ENCODE results near the gene EIF5A2.
"Not testable (repeated sequence)": the region's sequence is repeated elsewhere in the genome, so short reads cannot be mapped to it uniquely, and the experiment has no call there.

EIF5A2 gene

DNA sequence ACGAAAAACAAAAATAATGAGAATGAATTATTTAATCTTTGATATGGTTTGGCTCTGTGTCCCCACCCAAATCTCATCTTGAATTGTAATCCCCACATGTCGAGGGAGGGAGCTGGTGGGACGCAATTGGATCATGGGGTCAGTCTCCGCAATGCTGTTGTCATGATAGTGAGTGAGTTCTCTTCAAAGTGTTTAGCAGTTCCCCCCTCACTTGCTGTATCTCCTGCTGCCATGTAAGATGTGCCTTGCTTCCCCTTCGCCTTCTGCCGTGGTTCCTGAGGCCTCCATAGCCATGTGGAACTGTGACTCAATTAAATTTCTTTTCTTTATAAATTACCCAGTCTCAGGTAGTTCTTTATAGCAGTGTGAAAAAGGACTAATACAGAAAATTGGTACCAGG, 12.1 kb downstream of the EIF5A2 start:
- not testable (repeated sequence) for DNase-seq

DNA sequence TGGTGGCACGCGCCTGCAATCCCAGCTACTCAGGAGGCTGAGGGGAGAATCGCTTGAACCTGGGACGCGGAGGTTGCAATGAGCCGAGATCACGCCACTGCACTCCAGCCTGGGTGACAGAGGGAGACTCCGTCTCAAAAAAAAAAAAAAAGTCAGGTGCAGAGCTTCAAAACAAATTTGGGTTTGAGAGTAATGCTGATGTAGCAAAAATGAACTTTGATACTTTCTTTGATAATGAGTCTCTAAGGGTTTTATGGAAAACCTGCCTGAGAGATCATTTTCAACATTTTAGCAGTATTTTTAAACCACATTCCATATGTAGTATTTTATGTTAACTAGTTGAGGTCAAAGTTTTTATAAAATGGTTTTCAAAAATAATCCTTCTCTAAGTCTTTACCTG, 14.5 kb downstream of the EIF5A2 start:
- no peak for DNase-seq

DNA sequence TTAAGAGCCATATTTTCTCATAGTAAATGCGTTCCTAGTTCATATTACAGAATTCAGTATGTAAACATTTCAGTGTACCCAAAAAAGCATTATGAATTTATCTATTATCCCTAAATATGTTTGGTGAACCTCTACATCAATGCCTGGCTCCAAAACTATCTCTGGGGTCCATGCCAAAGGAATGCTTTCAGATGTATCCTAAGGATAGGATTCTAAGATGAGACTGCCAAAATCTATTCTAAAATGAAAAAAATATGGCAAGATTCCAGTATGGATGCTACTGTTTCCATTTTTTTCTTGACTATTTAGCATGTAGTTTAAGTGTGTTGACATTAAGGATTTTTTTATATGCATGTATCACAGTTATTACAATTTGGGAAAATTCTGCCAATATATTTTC, 18.8 kb downstream of the EIF5A2 start:
- no peak for DNase-seq

DNA sequence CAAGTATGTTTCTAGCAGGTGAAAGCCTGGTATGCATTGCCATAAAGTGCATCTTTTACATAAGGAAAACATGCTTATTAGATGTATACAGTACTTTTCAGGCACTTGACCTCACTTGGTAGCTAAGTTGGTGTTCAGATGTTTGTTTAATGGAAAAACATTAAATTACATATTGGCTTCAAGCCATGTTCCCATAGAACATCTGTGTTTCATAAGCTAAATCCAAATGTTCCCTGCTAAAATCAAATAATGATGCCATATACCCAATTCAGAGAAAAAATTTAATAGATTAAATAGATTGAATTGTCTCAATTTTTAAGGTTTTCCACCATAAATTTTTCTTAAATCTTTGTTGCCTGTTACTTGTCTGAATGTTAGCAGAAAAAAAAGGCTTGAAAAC, 19.3 kb downstream of the EIF5A2 start:
- DNase-seq, result no peak

DNA sequence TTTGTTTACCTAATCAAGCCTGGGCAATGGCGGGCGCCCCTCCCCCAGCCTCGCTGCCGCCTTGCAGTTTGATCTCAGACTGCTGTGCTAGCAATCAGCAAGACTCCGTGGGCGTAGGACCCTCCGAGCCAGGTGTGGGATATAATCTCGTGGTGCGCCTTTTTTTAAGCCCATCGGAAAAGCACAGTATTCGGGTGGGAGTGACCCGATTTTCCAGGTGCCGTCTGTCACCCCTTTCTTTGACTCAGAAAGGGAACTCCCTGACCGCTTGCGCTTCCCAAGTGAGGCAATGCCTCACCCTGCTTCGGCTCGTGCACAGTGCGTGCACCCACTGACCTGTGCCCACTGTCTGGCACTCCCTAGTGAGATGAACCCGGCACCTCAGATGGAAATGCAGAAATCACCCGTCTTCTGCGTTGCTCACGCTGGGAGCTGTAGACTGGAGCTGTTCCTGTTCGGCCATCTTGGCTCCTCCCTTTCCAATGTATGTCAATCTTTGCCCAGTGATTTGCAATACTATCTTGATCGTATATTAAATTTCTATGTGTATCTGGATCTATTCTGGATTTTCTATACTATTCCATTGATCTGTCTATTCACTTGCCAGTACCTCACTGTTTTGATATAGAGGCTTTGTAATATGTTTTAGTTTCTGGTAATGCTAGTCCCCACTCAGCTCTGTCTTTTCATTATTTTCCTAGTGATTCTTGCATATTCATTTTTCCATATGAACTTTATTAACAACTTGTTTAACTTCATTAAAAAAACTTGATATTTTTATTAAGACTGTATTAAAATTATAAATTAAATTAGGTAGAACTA, 24.1 kb downstream of the EIF5A2 start:
- not testable (repeated sequence) for DNase-seq

DNA sequence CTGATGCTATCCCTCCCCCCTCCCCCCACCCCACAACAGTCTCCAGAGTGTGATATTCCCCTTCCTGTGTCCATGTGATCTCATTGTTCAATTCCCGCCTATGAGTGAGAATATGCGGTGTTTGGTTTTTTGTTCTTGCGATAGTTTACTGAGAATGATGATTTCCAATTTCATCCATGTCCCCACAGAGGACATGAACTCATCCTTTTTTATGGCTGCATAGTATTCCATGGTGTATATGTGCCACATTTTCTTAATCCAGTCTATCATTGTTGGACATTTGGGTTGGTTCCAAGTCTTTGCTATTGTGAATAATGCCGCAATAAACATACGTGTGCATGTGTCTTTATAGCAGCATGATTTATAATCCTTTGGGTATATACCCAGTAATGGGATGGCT, 29.7 kb downstream of the EIF5A2 start:
- not testable (repeated sequence) for DNase-seq

DNA sequence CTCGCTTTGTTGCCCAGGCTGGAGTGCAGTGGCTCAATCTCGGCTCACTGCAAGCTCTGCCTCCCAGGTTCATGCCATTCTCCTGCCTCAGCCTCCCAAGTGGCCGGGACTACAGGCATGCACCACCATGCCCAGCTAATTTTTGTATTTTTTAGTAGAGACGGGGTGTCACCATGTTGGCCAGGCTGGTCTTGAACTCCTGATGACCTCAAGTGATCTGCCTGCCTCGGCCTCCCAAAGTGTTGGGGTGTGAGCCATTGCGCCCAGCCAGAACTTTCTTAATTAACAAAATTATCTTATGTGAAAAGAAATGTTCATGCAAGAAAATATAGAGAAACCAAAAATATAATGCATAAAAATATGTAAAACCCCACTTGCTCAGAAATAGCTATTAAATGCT, 31.1 kb downstream of the EIF5A2 start:
- DNase-seq, result not testable (repeated sequence)

DNA sequence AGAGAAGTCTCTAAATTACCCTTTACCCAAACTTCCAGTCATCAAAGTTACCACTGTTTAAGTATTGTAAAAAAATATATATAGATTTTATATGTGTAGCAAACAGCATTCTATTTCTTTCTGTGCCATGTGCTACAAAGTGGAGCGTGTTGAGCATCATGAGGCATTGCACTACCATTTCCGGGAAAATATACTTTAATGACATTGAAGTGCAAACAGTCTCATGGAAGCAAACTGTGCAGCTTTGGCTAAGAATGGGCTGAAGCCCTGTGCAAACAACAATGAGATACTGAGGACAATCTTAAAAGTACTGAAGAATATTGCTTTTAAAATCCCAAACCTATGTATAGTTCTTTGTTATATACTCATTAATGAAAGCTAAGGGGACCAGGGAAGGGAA, 31.9 kb downstream of the EIF5A2 start:
- no peak for DNase-seq

DNA sequence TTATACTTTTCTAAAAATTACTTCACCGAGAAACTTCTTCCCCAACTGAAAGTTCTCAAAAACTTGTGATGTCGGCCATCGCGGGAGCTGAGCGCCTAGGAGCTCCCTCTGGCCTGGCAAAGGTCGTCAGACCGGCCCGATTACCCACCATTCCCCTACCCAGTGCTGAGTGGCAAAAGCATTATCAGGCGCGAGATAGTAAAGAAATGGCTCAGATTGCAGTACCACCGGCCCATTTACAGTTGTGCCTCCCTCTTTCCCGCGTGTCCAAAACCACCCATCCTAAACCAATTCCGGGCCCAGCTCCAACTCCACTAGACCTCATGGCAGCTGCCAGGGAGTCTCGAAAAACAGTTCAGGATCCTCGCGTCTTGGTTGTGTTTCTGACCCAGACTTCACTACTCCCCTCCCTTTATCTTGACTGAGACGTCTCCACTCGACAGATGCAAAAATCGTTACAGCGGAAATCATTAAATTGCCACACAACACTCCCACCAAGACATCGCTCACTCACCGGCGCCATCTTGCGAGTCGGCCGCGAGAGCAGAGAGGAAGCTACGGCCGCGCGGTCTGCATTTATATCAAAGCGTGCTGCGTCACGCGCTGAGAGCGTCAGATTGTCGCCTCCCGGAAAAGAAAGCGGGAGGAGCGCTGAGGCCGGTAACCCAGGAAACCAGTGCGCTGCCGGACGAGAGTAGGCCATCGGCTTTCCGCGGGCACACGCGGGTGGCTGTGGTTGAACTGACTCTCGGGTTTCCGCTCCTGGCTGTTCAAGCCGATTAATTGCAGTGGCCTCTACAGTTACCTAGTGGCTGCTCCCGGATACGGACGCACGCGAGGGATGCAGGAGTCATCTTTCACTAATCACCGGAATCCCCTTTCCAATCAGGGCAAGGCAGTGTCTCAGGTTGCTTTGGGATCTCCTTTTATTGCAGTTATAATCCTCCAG, 38.5 kb downstream of the EIF5A2 start, which contains the start of gene RPL22L1:
RPL22L1 (minus strand) TSS at position 551 of the 949 bp plus-strand sequence; CDS start at position 523, 28 bp downstream.
- DNase-seq, result no peak

DNA sequence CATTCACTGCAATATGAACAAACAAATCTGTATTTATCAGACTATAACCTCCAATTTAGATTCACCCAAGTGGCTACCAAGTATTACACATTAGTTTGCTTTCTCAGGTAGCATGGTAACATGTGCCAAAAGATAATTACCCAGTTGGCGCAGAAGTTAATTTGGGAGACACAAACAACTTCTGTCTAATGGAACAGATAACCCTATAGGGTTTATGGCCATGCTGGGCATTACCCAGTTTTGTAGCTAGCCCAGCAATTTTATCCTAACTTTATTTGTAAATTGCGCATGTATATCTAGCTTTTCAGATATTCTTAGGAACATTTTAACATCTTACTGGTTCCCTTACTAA, 39.2 kb downstream of the EIF5A2 start:
- no peak for DNase-seq

DNA sequence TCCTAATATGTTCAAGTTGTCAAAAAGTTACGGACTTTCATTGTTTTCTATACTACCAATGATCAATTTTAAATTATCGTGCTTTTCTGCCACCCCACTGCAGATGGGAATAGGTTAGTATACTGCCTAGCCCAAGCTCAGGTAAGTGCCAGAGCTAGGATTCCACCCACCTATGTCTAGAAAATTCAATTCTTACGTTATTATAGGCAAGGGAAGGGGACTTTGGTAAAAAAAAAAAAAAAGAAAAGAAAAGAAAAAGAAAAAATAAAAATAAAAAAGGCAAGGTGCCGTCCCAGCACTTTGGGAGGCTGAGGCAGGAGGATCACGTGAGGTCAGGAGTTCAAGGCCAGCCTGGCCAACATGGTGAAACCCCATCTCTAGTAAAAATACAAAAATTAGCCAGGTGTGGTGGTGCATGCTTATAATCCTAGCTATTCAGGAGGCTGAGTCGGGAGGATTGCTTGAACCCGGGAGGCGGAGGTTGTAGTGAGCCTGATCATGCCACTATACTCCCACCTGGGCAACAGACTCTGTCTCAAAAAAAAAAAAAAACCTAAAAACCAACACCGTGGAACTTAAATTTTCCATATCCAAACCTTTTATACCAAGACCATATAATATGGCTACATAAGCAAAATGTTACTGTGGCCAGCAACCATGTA, 39.7 kb downstream of the EIF5A2 start:
- no peak for DNase-seq

DNA sequence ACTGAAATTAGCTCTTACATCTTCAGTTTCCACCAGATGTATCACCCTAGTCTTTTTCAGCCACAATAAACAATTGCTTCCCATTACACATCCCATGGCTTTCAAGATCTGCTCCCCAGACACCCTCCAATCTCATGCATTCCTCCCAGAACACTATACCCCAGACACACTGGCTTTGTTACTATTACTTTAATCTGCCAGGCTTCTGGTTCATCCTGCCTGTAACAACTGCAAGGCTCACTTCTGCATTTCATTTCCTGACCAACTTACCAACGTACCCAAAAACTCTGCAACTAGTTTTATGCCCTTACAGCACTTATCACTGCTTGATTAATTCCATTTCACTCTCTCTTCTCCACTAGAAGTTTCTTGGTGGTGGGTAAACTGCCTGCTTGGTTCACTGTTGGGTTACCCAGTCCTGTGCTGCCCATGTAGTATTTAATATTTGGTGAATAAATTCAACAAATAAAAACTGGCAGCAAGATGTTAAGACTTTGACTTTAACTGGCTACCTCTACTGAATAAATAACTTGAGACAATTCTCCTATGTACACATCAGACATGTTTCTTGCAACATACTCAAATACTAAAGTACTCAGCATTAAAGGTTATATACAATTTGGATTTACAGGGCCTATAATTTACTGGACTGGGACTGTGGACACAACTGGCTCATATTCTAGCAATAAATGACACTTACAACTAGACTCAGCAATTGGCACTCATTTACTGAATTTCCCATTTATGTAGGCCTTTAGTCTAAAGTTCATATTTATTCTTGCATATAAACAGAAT, 41.1 kb downstream of the EIF5A2 start:
- no peak for DNase-seq

DNA sequence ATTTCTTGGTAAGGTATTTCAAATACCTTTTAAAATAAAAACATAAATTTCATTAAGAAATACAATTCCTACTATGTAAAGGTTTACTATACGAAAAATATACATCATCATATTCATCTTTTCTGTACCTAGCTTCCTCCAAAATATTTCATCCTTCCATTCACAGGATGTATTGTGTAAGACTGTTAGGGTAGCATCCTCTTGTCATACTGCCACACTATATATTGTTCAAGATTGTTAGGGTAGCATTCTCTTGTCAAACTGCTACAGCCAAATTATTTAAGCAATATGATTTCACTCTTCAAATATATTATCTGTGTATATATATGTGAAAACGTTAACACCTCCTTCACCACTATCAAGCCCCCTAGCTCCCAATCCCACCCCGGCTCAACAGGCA, 41.9 kb downstream of the EIF5A2 start:
- no peak for DNase-seq

DNA sequence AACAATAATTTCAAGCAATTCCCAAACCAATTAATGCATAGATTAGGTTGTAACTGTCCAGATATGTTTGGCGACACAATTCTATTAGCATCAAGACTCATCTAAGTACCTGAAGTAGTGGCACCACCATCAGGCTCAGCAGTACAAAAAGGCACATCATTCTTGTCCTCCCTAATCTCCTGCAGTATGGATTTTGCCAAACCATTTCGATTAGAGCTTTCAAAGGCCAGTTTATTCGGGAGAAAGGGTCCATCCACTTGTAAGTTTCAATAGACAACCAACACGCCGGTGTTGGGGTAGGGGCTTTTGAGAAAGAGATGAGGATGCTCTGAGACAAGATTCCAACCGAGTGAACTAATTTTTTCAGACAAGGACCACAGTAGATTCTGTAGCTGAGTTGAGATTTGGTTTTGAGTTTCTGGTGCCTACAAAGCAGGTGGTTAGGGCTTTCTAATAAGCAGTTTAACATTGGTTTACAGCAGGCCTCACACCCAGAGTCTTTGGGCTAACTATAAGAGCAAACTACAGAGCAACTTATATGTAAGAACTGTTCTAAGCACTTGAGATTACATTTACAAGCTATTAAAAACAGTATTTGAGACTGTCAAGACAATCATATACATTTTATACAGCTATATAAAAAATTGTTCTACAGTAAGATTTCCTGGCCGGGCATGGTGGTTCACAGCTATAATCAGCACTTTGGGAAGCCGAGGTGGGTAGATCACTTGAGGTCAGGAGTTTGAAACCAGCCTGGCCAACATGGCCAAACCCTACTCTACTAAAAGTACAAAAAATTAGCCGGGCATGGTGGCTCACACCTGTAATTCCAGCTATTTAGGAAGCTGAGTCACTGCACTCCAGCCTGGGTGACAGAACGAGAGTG, 43.0 kb downstream of the EIF5A2 start:
- no peak for DNase-seq

DNA sequence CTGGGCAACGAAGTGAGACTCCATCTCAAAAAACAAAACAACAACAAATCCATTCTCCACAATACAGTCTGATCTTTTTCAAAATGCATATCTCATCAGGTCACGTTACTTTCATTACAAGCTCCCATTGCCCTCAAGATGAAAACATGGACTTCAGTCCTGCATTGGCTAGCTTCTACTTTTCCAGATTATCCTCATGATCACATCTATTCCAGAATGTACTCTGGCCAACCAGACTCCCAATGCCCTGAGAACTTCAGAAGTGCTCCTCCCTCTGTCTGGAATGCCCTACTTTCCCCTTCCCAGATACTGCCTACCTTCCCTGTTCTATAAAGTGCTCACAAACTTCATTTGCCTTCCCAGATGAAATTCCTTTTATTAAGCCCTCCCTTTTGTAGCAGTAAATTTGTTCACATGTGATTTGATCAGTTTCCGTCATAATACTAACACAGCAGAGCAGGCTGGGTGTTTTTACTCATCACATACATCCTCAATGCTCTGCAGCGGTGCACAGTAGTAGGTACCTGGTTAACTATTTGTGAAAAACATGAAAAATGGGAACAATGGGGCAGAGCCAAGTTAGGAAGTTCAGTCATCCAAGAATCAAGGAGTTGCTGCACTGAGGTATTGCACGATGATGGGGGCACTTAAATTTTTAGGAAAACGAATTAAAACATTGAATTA, 43.8 kb downstream of the EIF5A2 start:
- no peak for DNase-seq

DNA sequence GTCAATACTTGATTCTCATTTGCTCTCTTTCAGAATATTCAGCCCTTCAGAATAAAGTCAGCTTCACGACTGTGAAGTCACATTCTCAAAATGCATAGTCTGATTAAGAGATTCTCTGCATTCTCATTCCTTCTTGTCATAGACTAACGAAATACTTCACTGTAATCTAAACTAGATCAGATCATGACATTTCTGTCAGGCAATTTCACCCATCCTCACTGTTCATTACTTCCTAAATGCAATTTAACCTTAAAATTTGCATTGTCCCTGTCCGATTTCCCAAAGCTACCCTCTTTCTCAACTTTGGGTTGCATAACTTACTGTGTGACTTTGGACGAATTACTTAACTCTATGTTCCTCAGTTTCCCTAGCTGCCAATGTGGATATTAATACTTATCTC, 44.6 kb downstream of the EIF5A2 start:
- DNase-seq, result no peak

DNA sequence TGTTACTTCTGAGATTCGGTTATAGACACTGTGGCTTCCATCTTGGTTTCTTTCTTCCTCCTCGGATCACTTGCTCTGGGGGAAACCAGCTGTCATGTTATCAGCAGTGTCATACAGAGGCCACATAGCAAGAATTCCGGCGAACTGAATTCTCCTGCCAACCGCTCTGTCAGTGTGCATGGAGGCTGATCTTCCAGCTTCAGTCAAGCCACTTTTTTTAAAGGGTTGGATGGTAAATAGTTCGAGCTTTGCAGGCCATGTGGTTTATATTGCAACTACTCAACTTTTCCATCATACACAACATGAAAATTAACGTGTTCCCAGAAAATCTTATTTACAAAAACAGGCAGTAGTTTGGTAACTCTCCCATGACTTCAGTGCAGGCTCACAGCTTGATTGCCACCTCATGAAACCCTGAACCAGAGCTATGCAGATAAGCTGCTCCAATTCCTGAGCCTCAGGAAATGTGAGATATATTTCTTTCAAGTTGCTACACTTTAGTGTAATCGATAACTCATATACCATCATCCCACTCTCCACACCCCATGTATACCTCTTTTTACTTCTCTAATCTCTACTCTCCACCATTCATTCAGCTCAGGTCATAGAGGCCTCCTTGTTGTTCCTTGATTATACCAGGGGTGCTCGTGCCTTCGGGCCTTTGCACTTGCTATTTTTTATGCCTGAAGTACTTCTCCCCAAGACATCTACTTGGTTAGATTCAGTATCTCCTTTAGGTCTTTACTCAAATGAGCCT, 45.6 kb downstream of the EIF5A2 start:
- DNase-seq, result no peak

DNA sequence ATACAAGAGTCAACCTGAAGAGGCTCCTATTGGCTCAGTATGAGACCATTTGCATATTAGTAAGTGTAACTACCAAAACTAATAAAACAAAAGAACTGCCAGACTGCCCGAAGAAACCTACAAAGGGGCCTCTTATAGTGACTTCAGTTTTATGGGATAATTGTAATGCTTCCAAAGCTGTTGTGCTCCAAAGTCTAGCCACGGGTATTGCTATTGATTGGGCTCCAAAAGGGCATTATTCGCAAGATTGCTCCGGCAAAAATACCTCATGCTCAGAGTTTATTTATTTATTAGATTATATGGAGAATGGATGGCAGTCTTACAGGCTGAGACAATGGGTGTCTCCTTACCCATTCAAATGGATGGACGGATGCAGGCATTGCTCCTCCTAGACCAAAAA, 49.8 kb downstream of the EIF5A2 start:
- no peak for DNase-seq

DNA sequence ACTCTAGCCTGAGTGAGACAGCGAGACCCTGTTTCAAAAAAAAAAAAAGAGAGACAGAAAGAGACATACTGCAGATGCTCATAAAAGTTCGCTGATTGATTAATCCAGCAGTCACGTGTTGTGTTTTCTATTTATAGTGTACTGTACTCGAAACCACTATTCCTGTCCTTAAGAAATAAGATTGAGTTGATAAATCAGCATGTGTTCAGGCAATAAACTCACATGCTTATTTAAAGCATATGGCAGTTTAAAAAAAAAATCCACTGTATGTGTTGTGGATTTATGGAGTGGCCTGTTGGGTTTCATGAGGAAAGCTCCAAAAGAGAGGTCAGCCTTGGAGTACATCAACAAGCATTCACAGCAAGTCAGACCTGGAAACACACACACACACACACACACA, 56.1 kb downstream of the EIF5A2 start:
- DNase-seq, result no peak

DNA sequence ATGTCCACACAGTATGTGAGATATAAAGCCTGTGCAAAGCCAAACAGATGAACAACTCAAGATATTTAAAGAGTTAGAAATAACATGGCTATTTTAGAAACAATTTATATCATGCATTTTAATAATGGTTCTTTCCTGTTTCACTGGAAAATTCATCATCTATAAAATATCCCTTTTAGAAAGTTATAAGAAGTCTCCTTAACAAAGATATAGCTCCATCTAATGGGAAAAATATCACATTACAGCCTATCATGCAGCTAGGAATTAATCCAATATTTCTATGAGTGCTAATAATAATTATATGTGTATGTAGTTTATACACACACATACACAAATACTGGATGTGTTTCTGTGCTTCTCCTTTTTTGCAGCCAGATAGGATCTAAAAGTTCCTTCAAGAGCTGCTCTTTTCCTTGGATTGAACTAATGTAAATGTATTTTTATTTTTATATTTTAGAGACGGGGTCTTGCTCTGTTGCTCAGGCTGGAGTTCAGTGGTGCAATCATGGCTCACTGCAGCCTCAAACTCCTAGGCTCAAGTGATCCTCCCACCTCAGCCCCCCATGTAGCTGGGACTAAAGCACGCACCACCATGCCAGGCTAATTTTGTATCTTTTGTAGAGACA, 60.0 kb downstream of the EIF5A2 start:
- no peak for DNase-seq

Measured in NCI-H2107 (cell line).